Nephron progenitor cell (in vitro differentiated cells): Measurements from ENCODE around the gene TOB2.
A peak's percentile ranks its signal among the peaks of the same experiment; 100 is the strongest.

Experiments used
- DNase-seq: peaks from one replicate; pipeline ENCODE4 v3.0.0; 2021
- H3K27ac Mint-ChIP-seq: 2 replicates; pipeline ENCODE4 v1.8.0; 2021; ENCODE audit warnings: mild to moderate bottlenecking, moderate library complexity, mixed read lengths
- H3K27me3 Mint-ChIP-seq: 2 replicates; pipeline ENCODE4 v1.8.0; 2021; ENCODE audit warnings: mild to moderate bottlenecking, low read depth, mixed read lengths; ENCODE audit not compliant: poor library complexity
- H3K36me3 Mint-ChIP-seq: 2 replicates; pipeline ENCODE4 v1.8.0; 2021; ENCODE audit warnings: low read depth, mixed read lengths
- H3K4me1 Mint-ChIP-seq: 2 replicates; pipeline ENCODE4 v1.8.0; 2021; ENCODE audit warnings: mixed read lengths
- H3K4me3 Mint-ChIP-seq: 2 replicates; pipeline ENCODE4 v1.8.0; 2021; ENCODE audit warnings: mild to moderate bottlenecking, moderate library complexity, mixed read lengths
- H3K9me3 Mint-ChIP-seq: 2 replicates; pipeline ENCODE4 v1.8.0; 2021; ENCODE audit warnings: mild to moderate bottlenecking, moderate library complexity, mixed read lengths
- CTCF ChIP-seq: fragments of 200-600 bp; sonication (generic); IDR thresholded peaks from 2 replicates; pipeline ENCODE4 v1.5.0; 2021; ENCODE audit warnings: antibody characterized with exemption

Gene TOB2

GRCh38 chr22:41479671-41480396 lies 33.2 kb upstream of the TOB2 start:
- no peak overlapping the region for H3K27ac Mint-ChIP-seq
- H3K9me3 Mint-ChIP-seq, result no peaks in the 10 kb centered on the region
- no peak overlapping the region for H3K4me3 Mint-ChIP-seq
- no peak for TF ChIP-seq CTCF
- DNase-seq, result no peak
- no peaks in the 10 kb centered on the region for H3K27me3 Mint-ChIP-seq
- H3K36me3 Mint-ChIP-seq, result no peaks in the 10 kb centered on the region
- peaks cover 9% of the 10 kb centered on the region for H3K4me1 Mint-ChIP-seq

- Mint-ChIP-seq H3K27ac (peak overlapping the region; percentile 7), H3K36me3 (no peaks in the 10 kb centered on the region), H3K4me1 (peaks cover 11% of the 10 kb centered on the region), H3K4me3 (no peak overlapping the region), H3K27me3 (no peaks in the 10 kb centered on the region), H3K9me3 (no peaks in the 10 kb centered on the region)
- TF ChIP-seq CTCF, result no peak
- DNase-seq, result no peak
These were observed 32.4 kb upstream of the TOB2 start for GRCh38 chr22:41478891-41479521.

DNA sequence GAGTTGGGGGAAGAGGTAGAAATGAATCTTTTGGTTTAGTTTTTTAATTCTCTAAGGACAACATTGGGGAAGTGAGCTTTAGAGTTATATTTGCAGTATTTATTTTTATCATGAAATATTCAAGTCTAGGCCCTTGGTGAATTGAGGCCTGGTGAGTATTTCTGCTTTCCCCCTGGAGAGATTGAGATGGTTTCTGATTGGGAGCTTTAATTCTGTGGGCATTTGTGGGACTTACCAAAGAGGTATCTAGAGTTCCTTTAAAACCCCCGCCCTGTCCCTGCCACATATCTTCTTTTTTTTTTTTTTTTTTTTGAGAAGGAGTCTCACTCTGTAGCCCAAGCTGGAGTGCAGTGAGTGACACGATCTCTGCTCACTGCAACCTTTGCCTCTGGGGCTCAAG lies 31.9 kb upstream of the TOB2 start:
- Mint-ChIP-seq H3K27me3 (no peaks in the 10 kb centered on the region), H3K9me3 (no peaks in the 10 kb centered on the region), H3K36me3 (no peaks in the 10 kb centered on the region), H3K27ac (no peak overlapping the region), H3K4me1 (peaks cover 15% of the 10 kb centered on the region), H3K4me3 (no peak overlapping the region)
- TF ChIP-seq CTCF, result no peak
- DNase-seq, result no peak

DNA sequence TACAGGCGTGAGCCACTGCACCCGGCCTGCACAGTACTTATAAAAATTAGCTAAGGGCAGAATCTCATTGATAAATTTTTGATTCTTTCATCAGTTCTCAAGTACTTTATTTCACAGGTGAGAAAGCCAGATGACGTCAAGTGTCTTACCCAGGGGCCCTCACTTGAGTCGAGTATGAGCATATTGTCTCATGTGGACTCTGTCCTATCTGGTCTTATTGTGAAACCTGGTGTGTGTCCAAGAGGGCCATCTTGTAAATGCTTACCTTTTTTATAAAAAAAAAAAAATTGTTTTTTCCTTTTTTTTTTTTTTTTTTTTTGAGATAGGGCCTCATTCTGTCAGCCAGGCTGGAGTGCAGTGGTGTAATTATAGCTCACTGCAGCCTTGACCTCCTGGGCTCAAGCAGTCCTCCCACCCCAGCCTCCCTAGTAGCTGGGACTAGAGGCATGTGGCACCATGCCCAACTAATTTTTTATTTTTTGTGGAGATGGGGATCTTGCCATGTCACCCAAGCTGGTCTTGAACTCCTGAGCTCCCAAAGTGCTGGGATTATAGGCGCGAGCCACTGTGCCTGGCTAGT lies 28.4 kb upstream of the TOB2 start:
- DNase-seq, result no peak
- H3K36me3 Mint-ChIP-seq, result no peaks in the 10 kb centered on the region
- no peaks in the 10 kb centered on the region for H3K9me3 Mint-ChIP-seq
- H3K4me3 Mint-ChIP-seq, result no peak overlapping the region
- H3K27ac Mint-ChIP-seq, result peak overlapping the region; percentile 45
- H3K4me1 Mint-ChIP-seq, result peaks cover 23% of the 10 kb centered on the region
- H3K27me3 Mint-ChIP-seq, result no peaks in the 10 kb centered on the region
- TF ChIP-seq CTCF, result no peak

DNA sequence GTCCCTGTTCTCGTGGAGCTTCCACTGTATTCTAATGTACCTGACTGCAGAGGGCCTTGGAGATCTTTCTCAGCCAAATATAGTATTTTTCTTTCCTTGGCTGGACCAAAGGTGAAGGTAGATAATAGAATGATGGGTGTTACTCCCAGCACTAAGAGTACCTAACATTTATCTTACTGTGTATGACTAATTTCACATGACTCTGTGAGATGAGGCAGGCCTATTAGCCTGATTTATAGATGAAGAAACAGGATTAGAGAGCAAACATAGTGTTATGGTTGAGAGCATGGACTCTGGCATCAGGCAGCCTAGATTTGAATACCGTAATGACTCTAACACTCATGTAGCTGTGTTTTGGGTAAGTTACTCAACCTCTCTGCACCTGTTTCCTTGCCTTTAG lies 25.0 kb upstream of the TOB2 start:
- H3K4me3 Mint-ChIP-seq, result no peak overlapping the region

More for the DNA sequence above, 25.0 kb upstream of the TOB2 start:
- Mint-ChIP-seq H3K27ac (no peak overlapping the region), H3K9me3 (no peaks in the 10 kb centered on the region), H3K27me3 (no peaks in the 10 kb centered on the region), H3K4me1 (peaks cover 41% of the 10 kb centered on the region), H3K36me3 (peaks cover 12% of the 10 kb centered on the region)
- TF ChIP-seq CTCF, result no peak
- DNase-seq, result no peak
